Lung (tissue), 12 donors: ENCODE data around the gene C19orf47. TPM values are rescaled to one million over a fixed set of nuclear protein-coding genes. Genes with fewer than 3 reads are reported as not detected.

Source experiments
- ATAC-seq: fragments of 200-7000 bp; cut with Tn5 transposase; one replicate; pipeline ENCODE4 v1.9.1; 2020; ENCODE audit warnings: moderate number of reproducible peaks; ENCODE audit not compliant: insufficient read depth, low FRiP score
- DNase-seq, 3 donors: peaks; one replicate each; pipeline ENCODE4 v3.0.0-alpha.2; 2013 to 2017
- H3K27ac ChIP-seq, 2 donors: one replicate each; pipeline ENCODE4 v1.5.1; 2013; ENCODE audit warnings: mild to moderate bottlenecking in 2 of 2, moderate library complexity in 2 of 2, control low read depth in 1 of 2, inconsistent platforms in 1 of 2, low read depth in 1 of 2, low read length in 1 of 2
- H3K27me3 ChIP-seq, 3 donors: one replicate each; pipeline ENCODE4 v1.5.1; 2013; ENCODE audit warnings: low read length in 2 of 3; ENCODE audit not compliant: control insufficient read depth in 3 of 3, insufficient read depth in 3 of 3
- H3K36me3 ChIP-seq, 4 donors: one replicate each; pipeline ENCODE4 v1.5.1; 2013; ENCODE audit warnings: low read length in 4 of 4, mild to moderate bottlenecking in 1 of 4, moderate library complexity in 1 of 4; ENCODE audit not compliant: control insufficient read depth in 4 of 4, insufficient read depth in 4 of 4
- H3K4me1 ChIP-seq, 5 donors: one replicate each; pipeline ENCODE4 v1.5.1; 2013; ENCODE audit warnings: low read length in 5 of 5, mild to moderate bottlenecking in 2 of 5, moderate library complexity in 1 of 5; ENCODE audit not compliant: control insufficient read depth in 5 of 5, insufficient read depth in 5 of 5
- H3K4me3 ChIP-seq: one replicate; pipeline ENCODE4 v1.5.1; 2013; ENCODE audit warnings: mild to moderate bottlenecking, control low read depth, moderate library complexity
- H3K9ac ChIP-seq, 2 donors: one replicate each; pipeline ENCODE4 v1.5.1; 2013; ENCODE audit warnings: low read length in 2 of 2, control low read depth in 1 of 2; ENCODE audit not compliant: insufficient read depth in 1 of 2
- H3K9me3 ChIP-seq, 4 donors: one replicate each; pipeline ENCODE4 v1.5.1; 2013; ENCODE audit warnings: low read length in 3 of 4, mild to moderate bottlenecking in 1 of 4, moderate library complexity in 1 of 4; ENCODE audit not compliant: control insufficient read depth in 4 of 4, insufficient read depth in 3 of 4
- CTCF ChIP-seq: IDR thresholded peaks from 2 replicates; pipeline ENCODE4 v1.5.1; 2012; ENCODE audit warnings: mild to moderate bottlenecking; ENCODE audit errors: control extremely low read depth, extremely low read depth
- WGBS, 2 donors: extraction: QIAGEN DNeasy Blood & Tissue Kit; methylation state at CpG; one replicate each; pipeline ENCODE4 v1.1.7; 2013; 5-methylcytosine and 5-hydroxymethylcytosine counted together
- polyA plus RNA-seq, 2 donors: library from polyadenylated mRNA; stranded (reverse); fragments of 200-250 nt; gene quantifications; one replicate each; pipeline ENCODE4 v1.2.1, GENCODE V29; 2013
- total RNA-seq, 2 donors: library from RNA; depleted of rRNA in 1 of 2; stranded (reverse); fragments of >200 nt in 1 of 2; gene quantifications; one replicate each; pipeline ENCODE4 v1.2.1, GENCODE V29; 2014 to 2021
- donor health status: control.
- donor health status: control.
- donor health status: Bipolar disorder and iron deficiency.
- donor health status: healthy.
- donor health status: DM: yes; HTN: yes; CAD: no.

C19orf47 gene
- total and polyA plus RNA-seq, 4 donors, result 9.8 to 26.3 (median 14.9) TPM

GRCh38 chr19:40363069-40363468, 14.9 kb upstream of the C19orf47 start:
- no peak overlapping the region for H3K27ac ChIP-seq
- ATAC-seq, result no peak

GRCh38 chr19:40362160-40362559, 14.0 kb upstream of the C19orf47 start:
- Histone ChIP-seq H3K27ac (no peak overlapping the region), H3K9me3 (no peaks in the 10 kb centered on the region), H3K27me3 (no peaks in the 10 kb centered on the region), H3K36me3 (peaks cover 0 to 5% (median 1%) of the 10 kb centered on the region in 4 donors), H3K4me3 (no peak overlapping the region), H3K9ac (no peak overlapping the region), H3K4me1 (peaks cover 0 to 19% (median 0%) of the 10 kb centered on the region in 5 donors)
- DNase-seq, result no peak
- ATAC-seq, result no peak
- WGBS, 2 donors, result 90 to 94% methylated on average over 3 of the region's 3 CpGs
- TF ChIP-seq CTCF, result no peak

More at GRCh38 chr19:40363069-40363468, 14.9 kb upstream of the C19orf47 start:
- H3K36me3 ChIP-seq, result peaks cover 0 to 13% (median 1%) of the 10 kb centered on the region in 4 donors
- H3K4me1 ChIP-seq, result peaks cover 0 to 17% (median 4%) of the 10 kb centered on the region in 5 donors
- H3K27me3 ChIP-seq, result no peaks in the 10 kb centered on the region
- H3K9me3 ChIP-seq, result no peaks in the 10 kb centered on the region
- no peak for TF ChIP-seq CTCF
- no peak for DNase-seq
- 48 to 60% methylated on average over 5 of the region's 5 CpGs for WGBS, 2 donors
- no peak overlapping the region for H3K9ac ChIP-seq
- no peak overlapping the region for H3K4me3 ChIP-seq

- no peak for TF ChIP-seq CTCF
- DNase-seq, result peak in 1 of 3 donors; percentile 8
- Histone ChIP-seq H3K4me3 (no peak overlapping the region), H3K9ac (no peak overlapping the region), H3K9me3 (no peaks in the 10 kb centered on the region), H3K36me3 (peaks cover 0 to 2% (median under 1%) of the 10 kb centered on the region in 4 donors), H3K27me3 (no peaks in the 10 kb centered on the region), H3K4me1 (peaks cover 0 to 13% (median 3%) of the 10 kb centered on the region in 5 donors), H3K27ac (peak overlapping the region in 1 of 2 donors; percentile 35)
- WGBS, 2 donors, result 51 to 61% methylated on average over 12 of the region's 12 CpGs
- ATAC-seq, result no peak
These were observed 12.6 kb upstream of the C19orf47 start for GRCh38 chr19:40360708-40361241.
